ENCODE results near the gene PUS10.
A peak's percentile ranks its signal among the peaks of the same experiment; 100 is the strongest.
"Not testable (repeated sequence)": the region's sequence is repeated elsewhere in the genome, so short reads cannot be mapped to it uniquely, and the experiment has no call there.

The PUS10 gene

GRCh38 chr2:61005736-61006135 is 12.3 kb downstream of the PUS10 start:
- no peak for TF ChIP-seq JUND (IDR thresholded peaks at IDR 0.05; ENCODE audit: low read depth)
- DNase-seq (ENCODE audit: low read depth in 1 of 2, low spot score in 1 of 2): no peak
- in situ Hi-C loops (cut with HindIII; ENCODE audit: low pct_unique_long_range_greater_than_20kb, low sequenced_read_pairs): no loop called here

- peak in 1 of 2 experiments; percentile 62 for DNase-seq (ENCODE audit: low read depth in 1 of 2, low spot score in 1 of 2)
- no peak for TF ChIP-seq JUND (IDR thresholded peaks at IDR 0.05; ENCODE audit: low read depth)
- in situ Hi-C loops (cut with HindIII; ENCODE audit: low pct_unique_long_range_greater_than_20kb, low sequenced_read_pairs): no loop called here
These were observed 19.2 kb downstream of the PUS10 start for GRCh38 chr2:60998628-60999545.

- TF ChIP-seq JUND (IDR thresholded peaks at IDR 0.05; ENCODE audit: low read depth): no peak
- in situ Hi-C loops (cut with HindIII; ENCODE audit: low pct_unique_long_range_greater_than_20kb, low sequenced_read_pairs): no loop called here
These were observed 23.9 kb downstream of the PUS10 start for GRCh38 chr2:60994131-60994530.

GRCh38 chr2:60992985-60993392 is 25.1 kb downstream of the PUS10 start:
- no peak for TF ChIP-seq JUND (IDR thresholded peaks at IDR 0.05; ENCODE audit: low read depth)
- in situ Hi-C loops (cut with HindIII; ENCODE audit: low pct_unique_long_range_greater_than_20kb, low sequenced_read_pairs): no loop called here
- no peak for DNase-seq (ENCODE audit: low read depth in 1 of 2, low spot score in 1 of 2)

More at GRCh38 chr2:60994131-60994530, 23.9 kb downstream of the PUS10 start:
- DNase-seq (ENCODE audit: low read depth in 1 of 2, low spot score in 1 of 2): no peak

- no peak for DNase-seq (ENCODE audit: low read depth in 1 of 2, low spot score in 1 of 2)
- in situ Hi-C loops (cut with HindIII; ENCODE audit: low pct_unique_long_range_greater_than_20kb, low sequenced_read_pairs): no loop called here
- no peak for TF ChIP-seq JUND (IDR thresholded peaks at IDR 0.05; ENCODE audit: low read depth)
These were observed 26.4 kb downstream of the PUS10 start for GRCh38 chr2:60991644-60992043.

GRCh38 chr2:60989259-60989658 is 28.8 kb downstream of the PUS10 start:
- no peak for DNase-seq (ENCODE audit: low read depth in 1 of 2, low spot score in 1 of 2)
- in situ Hi-C loops (cut with HindIII; ENCODE audit: low pct_unique_long_range_greater_than_20kb, low sequenced_read_pairs): no loop called here

GRCh38 chr2:60987656-60988055 is 30.4 kb downstream of the PUS10 start:
- DNase-seq (ENCODE audit: low read depth in 1 of 2, low spot score in 1 of 2); in situ Hi-C loops (cut with HindIII; ENCODE audit: low pct_unique_long_range_greater_than_20kb, low sequenced_read_pairs): not testable (repeated sequence)

More at GRCh38 chr2:60989259-60989658, 28.8 kb downstream of the PUS10 start:
- no peak for TF ChIP-seq JUND (IDR thresholded peaks at IDR 0.05; ENCODE audit: low read depth)

GRCh38 chr2:60987041-60987440 is 31.0 kb downstream of the PUS10 start:
- no peak for TF ChIP-seq JUND (IDR thresholded peaks at IDR 0.05; ENCODE audit: low read depth)
- in situ Hi-C loops (cut with HindIII; ENCODE audit: low pct_unique_long_range_greater_than_20kb, low sequenced_read_pairs): no loop called here
- no peak for DNase-seq (ENCODE audit: low read depth in 1 of 2, low spot score in 1 of 2)

GRCh38 chr2:60984720-60985119 is 33.3 kb downstream of the PUS10 start:
- no peak for TF ChIP-seq JUND (IDR thresholded peaks at IDR 0.05; ENCODE audit: low read depth)
- in situ Hi-C loops (cut with HindIII; ENCODE audit: low pct_unique_long_range_greater_than_20kb, low sequenced_read_pairs): no loop called here
- DNase-seq (ENCODE audit: low read depth in 1 of 2, low spot score in 1 of 2): no peak

- DNase-seq (ENCODE audit: low read depth in 1 of 2, low spot score in 1 of 2); in situ Hi-C loops (cut with HindIII; ENCODE audit: low pct_unique_long_range_greater_than_20kb, low sequenced_read_pairs): not testable (repeated sequence)
These were observed 36.0 kb downstream of the PUS10 start for GRCh38 chr2:60982066-60982465.

- in situ Hi-C loops (cut with HindIII; ENCODE audit: low pct_unique_long_range_greater_than_20kb, low sequenced_read_pairs): no loop called here
- DNase-seq (ENCODE audit: low read depth in 1 of 2, low spot score in 1 of 2): no peak
- no peak for TF ChIP-seq JUND (IDR thresholded peaks at IDR 0.05; ENCODE audit: low read depth)
These were observed 37.8 kb downstream of the PUS10 start for GRCh38 chr2:60980071-60980815.

- no peak for DNase-seq (ENCODE audit: low read depth in 1 of 2, low spot score in 1 of 2)
- in situ Hi-C loops (cut with HindIII; ENCODE audit: low pct_unique_long_range_greater_than_20kb, low sequenced_read_pairs): no loop called here
- no peak for TF ChIP-seq JUND (IDR thresholded peaks at IDR 0.05; ENCODE audit: low read depth)
These were observed 38.8 kb downstream of the PUS10 start for GRCh38 chr2:60979231-60979630.

- in situ Hi-C loops (cut with HindIII; ENCODE audit: low pct_unique_long_range_greater_than_20kb, low sequenced_read_pairs): no loop called here
- no peak for DNase-seq (ENCODE audit: low read depth in 1 of 2, low spot score in 1 of 2)
- no peak for TF ChIP-seq JUND (IDR thresholded peaks at IDR 0.05; ENCODE audit: low read depth)
These were observed 40.5 kb downstream of the PUS10 start for GRCh38 chr2:60977562-60977895.
